Umbilical cord (tissue), 2 donors: ENCODE measurements around the gene MSH6. TPM values are rescaled to one million over a fixed set of nuclear protein-coding genes. Genes with fewer than 3 reads are reported as not detected.

ENCODE experiments used
- DNase-seq: peaks from one replicate; pipeline ENCODE4 v3.0.0-alpha.2; 2015; ENCODE audit warnings: low spot score
- total RNA-seq: library from RNA; depleted of rRNA; stranded (reverse); fragments of >200 nt; gene quantifications from one replicate; pipeline ENCODE4 v1.2.3, GENCODE V29; 2014; ENCODE audit warnings: low replicate concordance; ENCODE audit not compliant: insufficient read depth

MSH6 gene, protein sequence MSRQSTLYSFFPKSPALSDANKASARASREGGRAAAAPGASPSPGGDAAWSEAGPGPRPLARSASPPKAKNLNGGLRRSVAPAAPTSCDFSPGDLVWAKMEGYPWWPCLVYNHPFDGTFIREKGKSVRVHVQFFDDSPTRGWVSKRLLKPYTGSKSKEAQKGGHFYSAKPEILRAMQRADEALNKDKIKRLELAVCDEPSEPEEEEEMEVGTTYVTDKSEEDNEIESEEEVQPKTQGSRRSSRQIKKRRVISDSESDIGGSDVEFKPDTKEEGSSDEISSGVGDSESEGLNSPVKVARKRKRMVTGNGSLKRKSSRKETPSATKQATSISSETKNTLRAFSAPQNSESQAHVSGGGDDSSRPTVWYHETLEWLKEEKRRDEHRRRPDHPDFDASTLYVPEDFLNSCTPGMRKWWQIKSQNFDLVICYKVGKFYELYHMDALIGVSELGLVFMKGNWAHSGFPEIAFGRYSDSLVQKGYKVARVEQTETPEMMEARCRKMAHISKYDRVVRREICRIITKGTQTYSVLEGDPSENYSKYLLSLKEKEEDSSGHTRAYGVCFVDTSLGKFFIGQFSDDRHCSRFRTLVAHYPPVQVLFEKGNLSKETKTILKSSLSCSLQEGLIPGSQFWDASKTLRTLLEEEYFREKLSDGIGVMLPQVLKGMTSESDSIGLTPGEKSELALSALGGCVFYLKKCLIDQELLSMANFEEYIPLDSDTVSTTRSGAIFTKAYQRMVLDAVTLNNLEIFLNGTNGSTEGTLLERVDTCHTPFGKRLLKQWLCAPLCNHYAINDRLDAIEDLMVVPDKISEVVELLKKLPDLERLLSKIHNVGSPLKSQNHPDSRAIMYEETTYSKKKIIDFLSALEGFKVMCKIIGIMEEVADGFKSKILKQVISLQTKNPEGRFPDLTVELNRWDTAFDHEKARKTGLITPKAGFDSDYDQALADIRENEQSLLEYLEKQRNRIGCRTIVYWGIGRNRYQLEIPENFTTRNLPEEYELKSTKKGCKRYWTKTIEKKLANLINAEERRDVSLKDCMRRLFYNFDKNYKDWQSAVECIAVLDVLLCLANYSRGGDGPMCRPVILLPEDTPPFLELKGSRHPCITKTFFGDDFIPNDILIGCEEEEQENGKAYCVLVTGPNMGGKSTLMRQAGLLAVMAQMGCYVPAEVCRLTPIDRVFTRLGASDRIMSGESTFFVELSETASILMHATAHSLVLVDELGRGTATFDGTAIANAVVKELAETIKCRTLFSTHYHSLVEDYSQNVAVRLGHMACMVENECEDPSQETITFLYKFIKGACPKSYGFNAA (N-terminal part only)
- 38.5 TPM for total RNA-seq

DNA sequence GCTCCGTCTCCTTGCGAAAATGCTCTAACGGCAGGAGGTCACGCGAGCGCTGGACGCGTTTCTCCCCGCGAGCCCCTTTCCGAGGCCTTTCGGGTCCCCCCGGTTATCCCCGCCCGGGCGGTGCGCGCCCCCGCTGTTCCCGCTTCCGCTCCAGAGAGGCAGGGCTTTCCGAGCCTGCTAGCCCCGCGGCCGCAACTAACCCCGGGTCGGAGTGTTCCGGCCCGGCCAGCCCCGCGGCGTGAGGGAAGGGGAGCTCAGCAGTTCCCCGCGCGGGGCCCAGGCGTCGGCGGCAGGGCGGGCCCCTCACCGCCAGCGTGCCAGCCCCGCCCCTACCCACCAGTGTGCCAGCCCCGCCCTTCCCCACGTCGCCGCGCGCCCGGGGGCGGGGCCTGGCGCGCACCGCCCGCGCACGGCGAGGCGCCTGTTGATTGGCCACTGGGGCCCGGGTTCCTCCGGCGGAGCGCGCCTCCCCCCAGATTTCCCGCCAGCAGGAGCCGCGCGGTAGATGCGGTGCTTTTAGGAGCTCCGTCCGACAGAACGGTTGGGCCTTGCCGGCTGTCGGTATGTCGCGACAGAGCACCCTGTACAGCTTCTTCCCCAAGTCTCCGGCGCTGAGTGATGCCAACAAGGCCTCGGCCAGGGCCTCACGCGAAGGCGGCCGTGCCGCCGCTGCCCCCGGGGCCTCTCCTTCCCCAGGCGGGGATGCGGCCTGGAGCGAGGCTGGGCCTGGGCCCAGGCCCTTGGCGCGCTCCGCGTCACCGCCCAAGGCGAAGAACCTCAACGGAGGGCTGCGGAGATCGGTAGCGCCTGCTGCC lies at the start of gene MSH6:
Gene MSH6 (plus strand): TSS at position 475 of the 815 bp plus-strand sequence. CDS start 89 bp downstream, at position 564.
- peak; percentile 95 for DNase-seq

DNA sequence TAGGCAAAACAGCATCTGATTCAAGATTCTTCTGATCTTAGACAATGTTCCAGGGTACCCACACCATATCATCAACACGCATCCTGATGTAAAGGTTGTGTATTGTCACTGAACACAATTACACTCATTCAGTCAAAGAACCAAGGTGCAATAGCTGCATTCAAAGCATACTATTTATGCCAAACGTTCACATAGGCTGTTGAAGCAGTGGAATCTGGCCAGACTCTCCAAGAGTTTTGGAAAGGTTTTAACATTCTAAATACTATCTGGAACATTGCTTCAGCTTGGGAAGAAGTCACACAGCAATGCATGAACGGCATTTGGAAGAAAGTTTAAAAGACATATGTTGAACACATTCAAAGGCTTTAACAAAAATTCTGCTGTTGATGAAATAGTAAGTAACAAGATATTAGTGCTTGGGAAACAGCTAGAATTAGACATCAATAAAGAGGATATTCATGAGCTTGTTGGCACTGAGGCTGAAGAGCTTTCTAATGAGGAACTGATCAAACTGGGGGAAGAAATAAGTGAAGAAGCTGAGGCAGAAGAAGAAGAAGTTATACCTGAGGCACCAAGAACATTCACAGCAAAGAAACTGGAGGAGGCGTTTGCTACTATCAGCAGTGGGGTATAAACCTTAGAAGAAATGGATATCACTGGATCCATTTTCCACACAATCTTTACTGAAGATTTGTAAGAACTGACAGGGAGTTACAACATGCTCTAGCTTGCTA lies 47.6 kb upstream of the MSH6 start:
- peak; percentile 59 for DNase-seq

DNA sequence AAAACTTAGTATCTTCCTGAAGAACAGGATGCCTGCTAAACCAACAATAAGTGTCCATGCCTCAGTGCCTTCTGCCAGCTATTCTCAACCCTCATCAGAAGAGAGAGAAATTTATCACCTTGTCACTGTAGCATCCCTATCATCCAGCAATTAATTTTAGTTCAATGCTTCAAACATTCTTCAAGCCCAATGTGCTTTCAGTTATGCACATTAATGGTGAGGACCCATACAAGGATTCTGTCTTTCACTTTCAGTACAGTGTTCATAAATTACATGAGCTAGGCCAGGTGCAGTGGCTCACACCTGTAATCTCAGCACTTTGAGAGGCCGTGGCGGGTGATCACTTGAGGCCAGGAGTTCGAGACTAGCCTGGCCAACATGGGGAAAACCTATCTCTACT lies 47.0 kb upstream of the MSH6 start:
- DNase-seq: no peak

DNA sequence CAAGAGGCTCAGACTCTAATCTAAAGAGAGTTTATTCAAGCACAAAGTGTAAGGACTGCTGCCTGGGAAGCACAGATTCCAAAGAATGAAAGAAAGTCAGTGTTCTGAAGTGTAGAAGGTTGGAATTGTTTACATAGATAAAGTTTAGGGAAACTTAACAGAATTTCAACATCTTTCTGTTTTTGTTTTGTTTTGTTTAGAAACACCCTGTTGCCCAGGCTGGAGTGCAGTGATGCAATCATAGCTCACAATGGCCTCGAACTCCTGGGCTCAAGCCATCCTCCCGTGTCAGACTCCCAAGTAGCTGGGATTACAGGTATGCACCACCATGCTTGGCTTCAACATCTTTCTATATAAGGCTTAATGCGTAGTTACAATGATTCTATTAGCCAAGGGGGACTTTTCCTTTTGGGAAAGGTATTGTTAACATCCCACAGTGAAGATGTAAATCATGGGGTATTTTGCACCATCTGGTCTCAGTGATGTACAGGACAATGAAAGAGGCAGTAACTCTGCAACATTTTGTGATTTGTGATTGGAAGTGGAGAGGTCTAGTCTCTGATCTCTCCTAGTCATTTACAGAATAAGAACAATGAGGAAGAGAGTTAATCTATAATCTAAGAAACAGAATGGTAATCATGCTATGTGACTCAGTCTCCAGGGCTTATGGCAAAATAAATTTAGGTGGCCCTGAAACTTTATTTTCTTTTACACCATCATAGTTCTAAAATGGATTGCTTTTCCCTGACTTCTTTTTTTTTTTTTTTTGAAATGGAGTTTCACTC lies 45.6 kb upstream of the MSH6 start:
- no peak for DNase-seq

DNA sequence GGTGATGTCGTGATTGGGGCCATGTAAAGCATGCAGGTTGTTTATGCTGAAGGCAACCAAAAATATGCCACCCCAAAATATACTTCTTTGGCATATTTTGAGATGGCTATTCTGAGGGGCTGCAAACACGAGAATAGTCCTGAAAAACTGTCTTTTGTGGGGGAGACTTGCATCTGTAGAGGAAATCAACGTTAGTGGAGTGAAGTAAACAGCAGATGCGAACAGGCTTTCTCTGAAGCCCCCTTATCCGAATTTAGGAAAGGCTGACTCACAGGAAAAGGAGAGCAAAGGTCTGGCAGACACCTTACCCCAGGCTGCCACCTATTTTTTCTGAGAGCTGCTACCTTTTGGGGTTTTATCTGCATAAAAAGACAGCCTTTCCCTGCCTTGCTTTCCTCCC lies 44.6 kb upstream of the MSH6 start:
- no peak for DNase-seq

DNA sequence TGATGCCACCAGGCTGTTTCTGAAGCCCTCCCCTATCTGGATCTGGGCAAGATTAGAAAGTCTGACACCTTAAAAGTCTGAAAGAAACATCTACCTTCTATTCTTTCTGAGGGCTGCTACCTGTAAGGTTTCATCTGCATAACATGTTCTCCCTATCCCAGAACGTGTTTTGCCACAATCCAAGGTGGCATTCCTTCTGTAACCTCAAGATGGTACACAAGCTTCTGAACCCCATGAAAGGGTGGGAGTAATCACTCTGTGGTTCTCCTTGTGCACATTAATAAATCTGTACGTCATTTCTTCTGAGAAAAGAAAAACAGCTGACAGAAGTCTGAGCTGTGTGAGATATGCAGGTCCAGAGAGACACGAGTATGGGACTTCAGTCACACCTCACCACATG lies 41.8 kb upstream of the MSH6 start:
- no peak for DNase-seq

DNA sequence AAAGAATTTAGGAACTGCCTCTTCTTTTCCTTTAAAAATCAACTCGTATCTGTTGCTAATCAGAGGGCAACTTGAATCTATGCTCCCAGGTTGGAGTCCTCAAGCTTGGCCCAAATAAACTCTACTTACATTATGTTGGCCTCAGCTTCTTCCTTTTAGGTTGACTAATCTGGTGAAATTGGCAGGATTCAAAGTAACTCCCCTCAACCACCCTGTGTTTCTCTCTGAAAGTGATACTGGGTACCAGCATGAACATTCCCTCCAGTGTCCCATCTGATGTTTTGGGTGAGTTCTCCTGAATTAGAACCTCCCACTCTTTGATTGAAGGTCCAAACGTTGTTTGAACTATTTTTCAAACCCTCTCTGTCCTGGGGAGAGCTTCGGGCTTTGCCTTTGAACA lies 41.3 kb upstream of the MSH6 start:
- DNase-seq: no peak

DNA sequence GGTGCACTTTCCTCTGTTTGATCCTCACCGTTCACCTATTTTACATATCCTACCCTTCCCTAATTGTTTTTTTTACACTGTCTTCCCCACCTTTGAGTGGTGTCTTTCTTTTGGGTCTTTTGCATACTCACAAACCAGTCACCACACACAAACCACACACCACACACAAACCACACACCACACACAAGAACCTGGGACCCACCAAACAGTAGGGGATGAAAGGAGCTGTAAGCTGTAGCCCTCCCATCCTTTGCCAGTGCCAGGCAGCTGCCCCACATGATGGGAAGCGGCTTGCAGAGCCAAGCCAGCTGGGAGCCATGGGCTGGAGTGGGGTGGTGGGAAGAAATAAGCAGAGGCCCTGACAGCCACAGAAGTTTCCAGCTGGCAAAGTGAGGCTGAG lies 38.9 kb upstream of the MSH6 start:
- no peak for DNase-seq

DNA sequence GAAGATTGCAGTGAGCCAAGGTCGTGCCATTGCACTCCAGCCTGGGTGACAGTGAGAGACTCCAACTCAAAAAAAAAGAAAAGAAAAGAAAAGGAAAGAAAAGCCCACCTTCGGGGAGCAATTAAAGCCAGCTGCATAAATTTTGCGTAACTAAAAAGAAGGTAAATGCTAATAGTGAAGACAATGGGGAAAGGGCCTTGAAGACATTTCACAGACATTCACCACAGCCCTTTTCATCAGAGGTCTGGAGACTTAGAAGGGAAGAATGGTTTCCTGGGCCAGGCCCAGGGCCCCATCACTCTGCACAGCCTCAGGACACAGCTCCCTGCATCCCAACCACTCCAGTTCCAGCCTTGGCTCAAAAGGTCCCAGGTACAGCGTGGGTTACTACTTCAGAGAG lies 35.1 kb upstream of the MSH6 start:
- DNase-seq: no peak

DNA sequence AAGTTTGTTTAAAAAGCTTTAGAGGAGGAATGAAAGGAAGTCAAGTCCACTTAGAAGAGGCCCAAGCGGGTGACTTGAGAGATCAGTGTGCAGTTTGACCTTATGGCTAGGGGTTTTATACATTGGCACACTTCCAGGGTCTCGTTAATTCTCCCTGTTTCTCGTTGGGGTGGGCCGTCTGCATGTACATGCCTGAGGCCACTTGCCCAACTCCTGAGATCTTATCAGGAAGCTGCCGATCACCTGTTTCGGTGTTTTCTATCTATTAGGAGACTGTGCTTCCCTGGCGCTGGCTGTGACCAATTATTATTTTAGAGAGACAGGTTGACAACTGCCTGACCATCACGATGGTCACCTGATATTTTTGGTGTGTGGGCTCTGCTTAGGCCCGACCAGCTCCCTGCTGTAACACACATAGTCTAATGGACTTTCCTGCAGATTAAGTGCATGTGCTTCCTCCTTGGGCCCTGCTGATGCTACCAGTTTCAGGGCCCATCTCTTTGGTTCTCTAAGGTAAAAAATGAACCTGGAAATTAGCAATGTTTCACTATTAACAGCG lies 31.0 kb upstream of the MSH6 start:
- no peak for DNase-seq

DNA sequence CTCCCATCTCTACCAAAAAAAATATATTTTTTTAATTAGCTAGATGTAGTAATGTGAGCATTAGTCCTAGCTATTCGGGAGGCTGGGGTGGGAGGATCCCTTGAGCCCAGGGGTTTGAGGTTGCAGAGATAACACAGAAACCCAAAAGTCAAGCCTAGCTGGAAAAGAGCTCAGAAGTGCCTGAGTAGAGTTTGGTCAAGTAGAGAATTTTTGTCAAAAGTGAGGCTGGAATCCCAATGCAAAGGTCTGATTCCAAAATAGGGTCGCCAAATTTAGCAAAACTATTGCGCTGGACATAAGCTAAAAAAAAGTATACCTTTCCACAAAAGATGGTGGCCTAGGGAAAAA lies 15.5 kb upstream of the MSH6 start:
- no peak for DNase-seq

DNA sequence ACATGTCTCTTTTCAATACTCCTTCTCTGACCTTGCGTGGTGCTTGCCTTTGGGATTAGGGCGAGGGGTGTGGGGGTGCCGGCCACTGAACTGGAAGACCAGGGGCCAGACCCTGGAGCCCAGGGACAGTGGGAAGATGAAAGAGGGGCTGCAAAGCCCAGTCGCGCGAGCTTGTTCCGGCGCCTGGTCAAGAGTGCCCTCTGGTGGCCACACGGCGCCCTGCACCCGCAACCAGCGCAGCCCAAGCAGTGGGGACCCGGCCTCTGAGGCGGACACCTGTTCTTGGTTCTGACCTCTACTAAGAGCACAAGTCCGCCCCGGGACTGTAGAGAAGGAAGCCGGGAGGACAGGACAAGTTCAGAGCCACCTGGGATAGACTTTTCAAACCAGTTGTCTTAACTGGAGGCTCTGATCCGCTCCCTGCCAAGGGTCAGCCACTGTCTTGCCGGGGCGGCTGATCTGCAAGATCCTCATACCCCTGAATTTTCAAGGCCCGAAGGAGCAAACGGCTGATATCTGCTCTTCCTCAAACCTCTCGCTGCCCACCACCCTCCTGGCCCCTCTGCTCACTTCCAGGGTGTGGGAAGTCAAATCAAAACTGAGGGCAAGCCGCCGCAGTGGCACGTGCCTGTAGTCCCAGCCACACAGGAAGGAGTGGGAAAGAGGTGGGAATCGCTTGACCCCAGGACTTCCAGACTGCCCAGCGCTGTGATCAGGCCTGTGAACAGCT lies 14.9 kb upstream of the MSH6 start:
- DNase-seq: peak; percentile 42

DNA sequence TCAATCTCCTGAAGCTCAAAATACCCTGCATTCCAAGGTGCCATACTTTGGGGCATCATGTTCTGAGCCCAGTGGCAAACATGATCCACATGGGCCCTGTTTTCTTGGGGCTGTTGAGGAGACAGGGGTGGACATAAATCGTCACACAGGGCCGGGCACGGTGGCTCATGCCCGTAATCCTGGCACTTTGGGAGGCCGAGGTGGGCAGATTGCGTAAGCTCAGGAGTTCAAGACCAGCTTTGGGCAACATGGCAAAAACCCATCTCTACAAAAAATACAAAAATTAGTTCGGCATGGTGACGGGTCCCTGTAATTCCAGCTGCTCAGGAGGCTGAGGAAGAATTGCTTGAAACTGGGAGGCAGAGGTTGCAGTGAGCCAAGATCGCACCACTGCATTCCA lies 13.6 kb upstream of the MSH6 start:
- no peak for DNase-seq

DNA sequence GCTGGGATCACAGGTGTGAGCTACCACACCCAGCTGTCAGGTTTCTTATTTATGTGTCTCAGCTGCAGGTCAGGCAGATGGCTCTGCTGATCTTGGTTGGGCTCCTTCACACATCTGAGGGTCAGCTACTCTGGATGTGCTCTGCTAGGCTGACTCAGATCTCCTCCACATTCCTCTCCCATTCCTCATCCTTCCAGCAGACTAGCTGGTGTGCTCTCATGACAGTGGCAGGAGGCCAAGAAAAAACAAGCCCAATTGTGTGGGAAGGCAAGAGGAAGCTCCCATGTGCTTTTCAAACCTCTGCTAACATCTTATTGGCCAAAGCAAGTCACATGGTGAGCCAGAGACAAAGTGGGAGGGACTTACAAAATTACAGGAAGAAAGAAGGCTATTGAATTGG lies 11.7 kb upstream of the MSH6 start:
- peak; percentile 40 for DNase-seq

DNA sequence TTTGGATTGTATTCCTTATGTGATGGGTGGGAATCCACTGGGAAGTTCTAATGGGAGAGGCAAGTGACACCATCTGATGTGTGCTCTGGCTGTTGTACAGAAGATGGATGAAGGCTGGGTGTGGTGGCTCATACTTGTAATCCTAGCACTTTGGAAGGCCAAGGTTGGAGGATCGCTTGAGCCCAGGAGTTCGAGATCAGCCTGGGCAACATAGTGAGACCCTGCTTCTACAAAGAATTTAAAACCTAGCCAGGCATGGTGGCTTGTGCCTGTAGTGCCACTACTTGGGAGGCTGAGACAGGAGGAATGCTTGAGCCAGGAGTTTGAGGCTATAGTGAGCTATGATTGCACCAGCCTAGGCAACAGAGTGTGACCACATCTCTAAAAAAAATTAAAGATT lies 10.6 kb upstream of the MSH6 start:
- no peak for DNase-seq

DNA sequence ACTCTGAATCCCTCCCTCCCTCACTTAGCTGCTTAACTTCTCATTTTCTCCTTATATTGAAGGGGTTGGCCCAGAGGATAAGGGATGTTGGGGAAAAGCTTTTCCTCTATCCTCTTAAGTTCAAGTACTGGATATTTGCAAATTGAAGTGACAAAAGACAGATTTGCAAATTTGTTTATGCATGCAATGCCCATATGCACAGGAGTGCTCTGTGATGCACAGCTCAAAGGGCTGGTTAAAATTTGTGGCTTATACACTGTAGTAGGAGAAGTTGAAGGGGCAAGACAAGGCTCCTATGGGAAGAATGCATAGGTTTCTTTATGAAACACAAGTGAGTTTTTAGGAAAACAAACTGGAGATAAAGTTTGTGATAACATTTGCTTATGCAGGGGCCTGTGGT lies 8.4 kb upstream of the MSH6 start:
- no peak for DNase-seq

DNA sequence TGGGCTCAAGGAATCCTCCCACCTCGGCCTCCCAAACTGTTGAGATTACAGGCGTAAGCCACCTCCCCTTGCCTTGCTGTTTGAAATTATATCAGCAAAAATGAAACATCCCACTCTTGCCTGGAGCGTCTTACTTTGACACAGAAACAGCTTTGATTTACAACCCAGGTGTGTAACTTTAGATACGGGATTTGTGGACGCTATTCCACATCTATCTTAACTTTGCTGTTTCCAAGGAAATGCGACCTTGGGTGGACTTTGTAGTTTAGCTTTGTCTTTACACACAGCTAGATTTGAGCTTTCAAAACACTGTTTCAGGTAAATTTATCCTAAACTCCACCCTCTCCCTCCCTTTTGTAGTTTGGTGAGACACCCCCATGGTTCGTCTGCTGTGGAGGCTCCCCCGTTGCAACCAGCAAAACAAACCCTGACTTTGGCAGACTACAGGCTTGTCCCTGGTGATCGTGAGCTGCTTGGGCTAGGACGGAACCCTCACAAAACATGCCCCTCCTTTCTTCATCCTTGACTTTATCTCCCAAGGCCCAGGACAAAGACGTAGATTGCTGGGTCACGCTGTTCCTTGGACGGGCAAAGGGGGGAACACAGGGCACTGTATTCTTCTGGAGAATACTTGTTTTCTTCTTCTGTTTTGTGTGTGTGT lies 5.5 kb upstream of the MSH6 start:
- no peak for DNase-seq
